OCI-LY3 (cell line): ENCODE data around the gene TNFRSF8.

Experiments
- H2AFZ ChIP-seq: fragments of 200-600, 300-600 bp; shearing (Covaris generic); 2 replicates; pipeline ENCODE4 v1.6.0; 2014; ENCODE audit warnings: antibody characterized with exemption, low read depth, low read length
- H3K27ac ChIP-seq: fragments of 200-600, 300-600 bp; sonication (generic); 2 replicates; pipeline ENCODE4 v1.5.1; 2014; ENCODE audit warnings: mild to moderate bottlenecking, low read length, moderate library complexity, mixed read lengths
- H3K27me3 ChIP-seq: fragments of 200-600, 300-600 bp; sonication (generic); 2 replicates; pipeline ENCODE4 v1.6.1; 2014; ENCODE audit warnings: low read depth, low read length, mixed read lengths
- H3K36me3 ChIP-seq: fragments of 200-600, 300-600 bp; sonication (generic); replicated peaks from 2 replicates; pipeline ENCODE3; 2014; ENCODE audit warnings: low read depth, low read length, mixed read lengths
- H3K4me1 ChIP-seq: fragments of 300-600, 200-600 bp; sonication (generic); 2 replicates; pipeline ENCODE4 v1.6.1; 2014; ENCODE audit warnings: low read length, mixed read lengths
- H3K4me2 ChIP-seq: fragments of 200-600, 300-600 bp; sonication (generic); 2 replicates; pipeline ENCODE4 v1.6.1; 2014; ENCODE audit warnings: low read length, mixed read lengths
- H3K4me3 ChIP-seq: fragments of 300-600, 200-600 bp; sonication (generic); 2 replicates; pipeline ENCODE4 v1.5.1; 2014; ENCODE audit warnings: antibody characterized with exemption, mild to moderate bottlenecking, low read length, moderate library complexity
- H3K79me2 ChIP-seq: fragments of 300-600, 200-600 bp; shearing (Covaris generic); 2 replicates; pipeline ENCODE4 v1.6.1; 2014; ENCODE audit warnings: mild to moderate bottlenecking, low read length, mixed read lengths
- H3K9ac ChIP-seq: fragments of 300-600, 200-600 bp; shearing (Covaris generic); 2 replicates; pipeline ENCODE4 v1.6.0; 2014; ENCODE audit warnings: mild to moderate bottlenecking, low read length, moderate library complexity
- H3K9me3 ChIP-seq: fragments of 200-600, 300-600 bp; shearing (Covaris generic); 2 replicates; pipeline ENCODE4 v1.6.1; 2014; ENCODE audit warnings: low read length, mixed read lengths; ENCODE audit not compliant: insufficient read depth
- H4K20me1 ChIP-seq: fragments of 200-600, 300-600 bp; sonication (generic); 2 replicates; pipeline ENCODE4 v1.6.1; 2016; ENCODE audit warnings: low read length, mixed read lengths; ENCODE audit not compliant: insufficient read depth
- CTCF ChIP-seq: fragments of 200-600, 300-600 bp; sonication (generic); IDR thresholded peaks from 2 replicates; pipeline ENCODE4 v1.5.1; 2014; ENCODE audit warnings: antibody characterized with exemption, low read length, low read depth
- EZH2phosphoT487 ChIP-seq: fragments of 200-600 bp; shearing (Covaris generic); IDR thresholded peaks from 2 replicates; pipeline ENCODE4 v1.6.1; 2018; ENCODE audit warnings: antibody characterized with exemption, mixed run types, low read depth

Gene TNFRSF8

GRCh38 chr1:12180315-12180714 is 117.2 kb downstream of the TNFRSF8 start:
- H3K4me3 ChIP-seq, result no peak overlapping the region
- TF ChIP-seq CTCF (no peak), EZH2phosphoT487 (no peak)
- H3K27ac ChIP-seq, result no peak overlapping the region
- H3K36me3 ChIP-seq, result peaks cover 10% of the 10 kb centered on the region
- H3K4me1 ChIP-seq, result peaks cover 35% of the 10 kb centered on the region
- H3K79me2 ChIP-seq, result peaks cover 88% of the 10 kb centered on the region
- H3K9me3 ChIP-seq, result no peaks in the 10 kb centered on the region
- peaks cover 94% of the 10 kb centered on the region for H4K20me1 ChIP-seq
- H3K27me3 ChIP-seq, result no peaks in the 10 kb centered on the region
- H3K4me2 ChIP-seq, result no peak overlapping the region
- no peak overlapping the region for H2AFZ ChIP-seq
- H3K9ac ChIP-seq, result no peak overlapping the region

DNA sequence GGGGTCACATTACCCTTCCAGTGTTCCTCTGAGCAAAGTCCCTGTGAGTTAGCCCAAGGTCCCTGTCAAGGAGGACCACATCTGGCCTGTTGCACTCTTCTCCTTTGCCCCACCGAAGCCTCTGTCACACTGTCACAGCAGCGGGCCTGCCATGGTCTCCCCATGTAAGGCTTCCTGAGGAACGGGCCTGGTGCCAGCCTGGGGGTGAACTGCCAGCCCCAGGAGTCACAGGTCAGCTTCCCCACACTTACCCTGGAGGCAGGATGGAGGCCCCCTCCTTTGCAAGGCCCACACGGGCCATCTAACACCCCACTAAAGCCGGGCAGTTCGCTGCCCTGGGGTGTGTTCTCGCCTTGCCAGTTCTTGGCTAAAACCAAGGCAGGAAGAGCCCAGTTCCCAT is 117.8 kb downstream of the TNFRSF8 start:
- Histone ChIP-seq H3K36me3 (peaks cover 10% of the 10 kb centered on the region), H3K27me3 (no peaks in the 10 kb centered on the region), H2AFZ (no peak overlapping the region), H3K9me3 (no peaks in the 10 kb centered on the region), H3K4me1 (peaks cover 35% of the 10 kb centered on the region), H3K4me2 (no peak overlapping the region), H3K4me3 (no peak overlapping the region), H3K9ac (no peak overlapping the region), H3K79me2 (peaks cover 88% of the 10 kb centered on the region), H4K20me1 (peaks cover 96% of the 10 kb centered on the region), H3K27ac (no peak overlapping the region)
- no peak for TF ChIP-seq CTCF
- no peak for TF ChIP-seq EZH2phosphoT487

GRCh38 chr1:12181568-12181967 is 118.5 kb downstream of the TNFRSF8 start:
- no peak overlapping the region for H3K4me3 ChIP-seq
- TF ChIP-seq CTCF (no peak), EZH2phosphoT487 (no peak)
- no peaks in the 10 kb centered on the region for H3K27me3 ChIP-seq
- H2AFZ ChIP-seq, result no peak overlapping the region
- no peak overlapping the region for H3K9ac ChIP-seq
- no peak overlapping the region for H3K4me2 ChIP-seq
- H3K27ac ChIP-seq, result no peak overlapping the region
- peaks cover 88% of the 10 kb centered on the region for H3K79me2 ChIP-seq
- H3K36me3 ChIP-seq, result peaks cover 8% of the 10 kb centered on the region
- no peaks in the 10 kb centered on the region for H3K9me3 ChIP-seq
- H3K4me1 ChIP-seq, result peaks cover 35% of the 10 kb centered on the region
- H4K20me1 ChIP-seq, result peaks cover 96% of the 10 kb centered on the region

GRCh38 chr1:12182410-12182984 is 119.4 kb downstream of the TNFRSF8 start:
- peaks cover 97% of the 10 kb centered on the region for H4K20me1 ChIP-seq
- H3K9ac ChIP-seq, result no peak overlapping the region
- H3K36me3 ChIP-seq, result peaks cover 7% of the 10 kb centered on the region
- peaks cover 35% of the 10 kb centered on the region for H3K4me1 ChIP-seq
- no peak overlapping the region for H3K4me2 ChIP-seq
- no peaks in the 10 kb centered on the region for H3K27me3 ChIP-seq
- H3K27ac ChIP-seq, result no peak overlapping the region
- no peaks in the 10 kb centered on the region for H3K9me3 ChIP-seq
- H3K4me3 ChIP-seq, result no peak overlapping the region
- peaks cover 90% of the 10 kb centered on the region for H3K79me2 ChIP-seq
- no peak overlapping the region for H2AFZ ChIP-seq
- no peak for TF ChIP-seq EZH2phosphoT487
- no peak for TF ChIP-seq CTCF
